GM19035 (cell line): ENCODE measurements around the gene BRK1.
"Not testable (repeated sequence)": the region's sequence is repeated elsewhere in the genome, so short reads cannot be mapped to it uniquely, and the experiment has no call there.

Source experiments
- ATAC-seq: cut with Tn5 transposase; IDR thresholded peaks from one replicate; pipeline ENCODE4 v1.9.1; 2021; ENCODE audit not compliant: unreplicated experiment

The BRK1 gene

GRCh38 chr3:10142707-10143560, 27.5 kb downstream of the BRK1 start:
- ATAC-seq = no peak

- no peak for ATAC-seq
These were observed 30.2 kb downstream of the BRK1 start for GRCh38 chr3:10145685-10146084.

DNA sequence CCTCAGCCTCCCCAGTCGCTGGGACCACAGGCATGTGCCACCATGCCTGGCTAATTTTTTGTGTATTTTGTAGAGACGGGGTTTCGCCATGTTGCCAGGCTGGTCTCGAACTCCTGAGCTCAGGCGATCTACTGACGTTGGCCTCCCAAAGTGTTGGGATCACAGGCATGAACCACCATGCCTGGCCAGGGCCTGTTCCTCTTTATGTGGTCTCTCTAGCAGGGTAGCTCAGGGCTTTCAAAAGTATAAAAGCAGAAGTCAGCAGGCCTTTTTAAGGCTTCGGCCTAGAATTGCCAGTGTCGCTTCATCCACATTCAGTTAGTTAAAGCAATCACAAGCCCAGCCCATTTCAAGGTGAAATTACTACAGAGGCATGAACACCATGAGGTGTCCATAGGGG, 33.8 kb downstream of the BRK1 start:
- ATAC-seq = no peak

- ATAC-seq = no peak
These were observed 35.5 kb downstream of the BRK1 start for GRCh38 chr3:10150987-10151386.

DNA sequence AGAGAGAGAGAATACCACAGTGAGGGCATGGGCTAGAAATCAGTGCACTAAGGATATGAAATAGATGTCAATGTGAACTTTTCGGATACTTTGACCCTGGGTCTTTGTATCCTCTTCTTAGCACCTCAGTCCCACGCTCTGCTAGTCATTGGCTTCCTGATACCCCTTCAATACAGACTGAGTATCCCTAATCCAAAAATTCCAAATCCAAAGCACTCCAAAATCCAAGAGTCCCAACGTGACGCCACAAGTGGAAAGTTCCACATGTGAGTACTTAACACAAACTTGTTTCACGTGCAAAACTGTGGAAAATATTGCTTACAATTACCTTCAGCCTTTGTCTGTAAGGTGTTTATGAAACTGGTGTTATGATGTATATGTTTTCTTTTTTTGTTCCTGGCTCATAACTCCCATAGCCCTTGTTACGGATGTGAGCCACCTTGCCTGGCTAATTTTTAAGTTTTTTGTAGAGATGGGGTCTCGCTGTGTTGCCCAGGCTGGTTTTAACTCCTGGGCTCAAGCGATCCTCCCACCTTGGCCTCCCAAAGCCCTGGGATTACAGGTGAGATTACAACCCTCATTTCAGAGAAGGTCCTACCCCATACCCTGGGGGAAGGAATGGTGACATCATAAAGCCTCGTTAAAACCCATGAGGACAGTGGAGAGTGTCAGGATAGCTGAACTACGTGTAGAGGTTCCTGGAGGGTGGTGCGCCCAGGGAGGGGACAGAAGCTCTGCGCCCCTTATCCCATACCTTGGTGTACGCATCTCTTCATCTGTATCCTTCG, 39.1 kb downstream of the BRK1 start:
- no peak for ATAC-seq

GRCh38 chr3:10155123-10155472, 39.6 kb downstream of the BRK1 start:
- no peak for ATAC-seq

DNA sequence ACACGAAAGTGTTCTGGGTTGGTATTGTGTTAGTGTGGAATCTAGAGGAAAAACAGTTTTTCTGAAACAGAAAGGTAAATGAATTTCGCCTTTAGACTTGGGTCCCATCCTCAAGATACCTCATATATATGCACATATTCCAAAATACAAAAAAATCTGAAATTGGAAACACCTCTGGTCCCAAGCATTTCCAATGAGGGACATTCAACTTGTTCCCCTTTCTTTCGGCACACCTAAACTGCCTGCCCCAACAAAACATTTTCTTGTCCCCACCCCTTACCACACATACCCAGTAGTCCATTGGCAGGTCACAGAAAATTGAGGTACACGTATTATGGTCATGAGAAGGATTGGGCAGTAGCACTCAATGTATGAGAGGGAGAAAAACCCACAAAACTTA, 40.2 kb downstream of the BRK1 start:
- no peak for ATAC-seq

DNA sequence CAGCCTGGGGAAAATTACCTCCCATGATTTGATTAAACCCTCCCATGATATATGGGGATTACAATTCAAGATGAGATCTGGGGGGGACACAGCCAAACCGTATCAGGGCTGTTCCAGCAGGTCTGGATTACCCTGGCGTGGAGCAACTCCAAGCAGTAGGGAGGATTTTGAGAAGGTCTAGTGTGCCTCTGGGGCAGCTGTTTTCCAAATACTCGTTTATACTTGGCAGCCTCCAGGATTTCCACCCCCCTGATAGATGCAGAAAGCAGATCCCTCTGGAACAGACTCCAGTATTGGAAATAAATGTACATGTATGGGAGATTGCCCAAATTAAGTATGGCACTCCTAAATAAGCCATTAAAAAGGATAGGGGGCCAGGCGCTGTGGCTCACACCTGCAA, 41.6 kb downstream of the BRK1 start:
- ATAC-seq = no peak

DNA sequence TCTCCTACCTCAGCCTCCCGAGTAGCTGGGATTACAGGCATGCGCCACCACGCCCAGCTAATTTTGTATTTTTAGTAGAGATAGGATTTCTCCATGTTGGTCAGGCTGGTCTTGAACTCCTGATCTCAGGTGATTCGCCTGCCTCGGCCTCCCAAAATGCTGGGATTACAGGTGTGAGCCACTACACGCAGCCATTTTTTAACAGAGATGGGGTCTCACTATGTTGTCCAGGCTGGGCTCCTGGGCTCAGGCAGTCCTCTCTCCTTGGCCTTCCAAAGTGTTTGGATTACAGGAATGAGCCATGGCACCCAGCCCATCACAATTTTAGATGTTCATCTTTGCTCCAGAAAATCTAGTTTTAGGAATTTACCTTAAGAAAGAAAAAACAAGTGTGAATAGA, 43.1 kb downstream of the BRK1 start:
- not testable (repeated sequence) for ATAC-seq

GRCh38 chr3:10160346-10160745, 44.9 kb downstream of the BRK1 start:
- no peak for ATAC-seq

DNA sequence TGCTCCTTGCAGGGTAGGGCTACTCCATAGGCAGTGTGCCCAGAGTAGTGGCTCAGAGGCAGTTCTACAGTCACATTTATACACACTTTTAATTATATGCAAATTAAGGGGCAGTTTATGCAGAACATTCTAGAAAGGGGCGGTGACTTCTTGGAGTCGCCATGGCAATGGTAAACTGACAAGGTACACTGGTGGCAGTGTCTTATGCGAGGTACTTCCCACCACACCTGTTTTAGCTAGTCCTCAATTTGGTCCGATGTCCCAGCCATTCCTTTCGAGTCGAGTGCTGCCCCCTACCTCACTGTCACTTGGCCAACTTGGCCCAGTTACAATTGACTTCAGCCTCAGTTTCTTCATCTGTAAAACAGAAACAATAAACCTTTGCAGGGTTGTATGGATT, 45.5 kb downstream of the BRK1 start:
- ATAC-seq = no peak

- ATAC-seq = no peak
These were observed 46.7 kb downstream of the BRK1 start for GRCh38 chr3:10162185-10162584.

DNA sequence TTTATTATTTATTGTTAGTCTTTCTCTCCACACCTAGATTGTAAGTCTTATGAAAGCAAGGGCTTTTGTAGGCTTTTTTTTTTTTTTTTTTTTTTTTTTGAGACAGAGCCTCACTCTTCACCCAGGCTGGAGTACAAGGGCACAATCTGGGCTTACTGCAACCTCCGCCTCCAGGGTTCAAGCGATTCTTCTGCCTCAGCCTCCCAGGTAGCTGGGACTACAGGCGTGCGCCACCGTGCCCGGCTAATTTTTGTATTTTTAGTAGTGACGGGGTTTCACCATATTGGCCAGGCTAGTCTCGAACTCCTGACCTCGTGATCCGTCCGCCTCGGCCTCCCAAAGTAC, 48.7 kb downstream of the BRK1 start:
- not testable (repeated sequence) for ATAC-seq

DNA sequence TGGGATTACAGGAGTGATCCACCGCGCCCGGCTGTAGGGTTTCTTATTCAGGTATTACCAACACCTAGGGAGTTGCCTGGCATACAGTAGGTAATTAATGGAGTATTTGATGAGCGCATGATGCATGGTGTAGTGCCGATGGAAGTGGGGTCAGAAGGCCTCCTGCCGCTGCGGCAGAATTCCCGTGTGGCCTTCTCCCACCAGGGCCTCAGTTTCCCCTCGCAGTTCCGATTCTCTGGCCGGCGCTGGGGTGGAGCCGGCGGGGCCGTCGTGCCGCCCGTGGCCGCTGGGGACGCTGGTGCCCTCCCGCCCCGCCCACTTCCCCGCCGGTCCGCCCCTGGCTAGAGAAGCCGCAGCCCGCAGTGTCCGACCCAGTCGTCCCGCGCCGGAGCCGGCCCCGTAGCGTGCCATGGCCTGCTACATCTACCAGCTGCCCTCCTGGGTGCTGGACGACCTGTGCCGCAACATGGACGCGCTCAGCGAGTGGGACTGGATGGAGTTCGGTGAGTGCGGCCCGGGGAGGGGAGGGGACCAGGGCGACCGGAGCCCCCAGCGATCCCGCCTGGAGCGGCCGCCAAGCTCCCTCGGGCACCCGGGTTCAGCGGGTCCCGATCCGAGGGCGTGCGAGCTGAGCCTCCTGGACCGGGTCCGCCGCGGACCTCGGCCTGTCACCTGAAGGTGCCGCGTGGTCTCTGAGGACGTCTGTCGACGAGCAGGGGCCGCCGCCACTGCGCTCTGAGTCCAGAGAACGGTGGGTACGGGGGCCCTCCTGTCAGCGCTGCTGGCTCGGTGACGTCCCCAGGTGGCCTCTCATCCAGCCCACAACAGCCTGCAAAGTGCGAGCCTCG, 49.3 kb downstream of the BRK1 start, which contains the start of gene IRAK2:
Gene IRAK2, plus strand, starts transcription at position 374 of the 848 bp plus-strand sequence. Its CDS starts 36 bp downstream, at position 410.
- ATAC-seq = peak; percentile 91

GRCh38 chr3:10166213-10166604, 50.7 kb downstream of the BRK1 start:
- ATAC-seq = no peak

DNA sequence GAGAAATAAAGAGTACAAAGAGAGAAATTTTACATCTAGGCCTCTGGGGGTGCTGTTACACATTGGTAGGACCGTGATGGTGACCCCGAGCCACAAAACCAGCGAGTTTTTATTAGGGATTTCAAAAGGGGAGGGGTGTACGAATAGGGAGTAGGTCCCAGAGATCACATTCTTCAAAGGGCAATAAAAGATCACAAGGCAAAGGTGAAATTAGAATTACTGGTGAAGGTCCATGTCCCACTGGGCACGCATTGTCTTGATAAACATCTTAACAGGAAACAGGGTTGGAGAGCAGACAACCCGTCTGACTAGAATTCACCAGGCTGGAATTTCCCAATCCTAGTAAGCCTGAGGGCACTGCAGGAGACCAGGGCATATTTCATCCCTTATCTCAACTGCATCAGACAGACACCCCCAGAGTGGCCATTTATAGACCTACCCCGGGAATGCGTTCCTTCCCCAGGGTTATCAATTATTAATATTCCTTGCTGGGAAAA, 53.6 kb downstream of the BRK1 start:
- no peak for ATAC-seq

DNA sequence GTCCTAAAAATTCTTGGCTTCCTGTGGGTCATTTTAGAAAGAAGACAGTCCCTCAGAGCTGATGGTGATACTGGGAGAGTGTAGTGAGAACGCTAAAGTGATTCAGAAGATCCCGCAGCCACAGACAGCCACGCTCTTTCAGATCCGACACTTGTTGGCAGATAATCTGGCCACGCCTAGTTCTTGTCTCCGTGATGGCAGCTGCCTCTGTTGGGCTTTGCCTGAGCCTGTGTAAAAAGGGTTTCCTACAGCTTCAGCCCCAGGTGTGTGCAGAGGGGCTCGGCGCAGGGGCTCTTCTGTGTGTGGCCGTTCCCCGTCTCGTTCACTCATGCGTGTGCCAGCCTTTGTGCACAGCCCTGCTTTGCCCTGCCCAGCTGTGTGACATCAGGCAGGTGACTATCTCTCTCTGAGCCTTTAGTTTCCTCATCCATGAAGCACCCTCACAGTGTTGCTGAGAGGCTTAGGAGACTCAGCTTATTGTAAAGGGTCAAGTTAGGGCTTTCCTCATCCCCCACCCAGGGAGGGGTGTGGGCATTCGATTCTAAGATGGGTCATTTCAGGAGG, 55.5 kb downstream of the BRK1 start:
- ATAC-seq = no peak

- no peak for ATAC-seq
These were observed 57.8 kb downstream of the BRK1 start for GRCh38 chr3:10173095-10173925.

GRCh38 chr3:10173926-10174435, 58.5 kb downstream of the BRK1 start:
- no peak for ATAC-seq

DNA sequence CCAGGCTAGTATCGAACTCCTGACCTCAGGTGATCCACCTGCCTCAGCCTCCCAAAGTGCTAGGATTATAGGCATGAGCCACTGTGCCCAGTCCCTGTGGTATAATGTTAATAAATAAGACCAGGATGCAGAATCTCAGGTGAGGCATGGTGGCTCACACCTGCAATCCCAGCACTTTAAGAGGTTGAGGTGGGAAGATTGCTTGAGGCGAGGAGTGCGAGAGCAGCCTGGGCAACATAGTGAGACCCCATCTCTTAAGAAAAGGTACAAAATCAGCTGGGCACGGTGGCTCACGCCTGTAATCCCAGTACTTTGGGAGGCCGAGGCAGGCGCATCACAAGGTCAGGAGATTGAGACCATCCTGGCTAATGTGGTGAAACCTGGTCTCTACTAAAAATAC, 59.9 kb downstream of the BRK1 start:
- ATAC-seq = not testable (repeated sequence)
